GM18505 (cell line): ENCODE results near the gene SNPH.
A peak's percentile ranks its signal among the peaks of the same experiment; 100 is the strongest.

Experiments
- ATAC-seq: cut with Tn5 transposase; IDR thresholded peaks from one replicate; pipeline ENCODE4 v1.9.1; 2021; ENCODE audit not compliant: unreplicated experiment
- POLR2A ChIP-seq: IDR thresholded peaks from 4 replicates; pipeline ENCODE4 v1.6.1; 2011; ENCODE audit warnings: borderline replicate concordance; ENCODE audit not compliant: insufficient read depth, insufficient read length; ENCODE audit errors: extremely low read depth

Gene SNPH

GRCh38 chr20:1323830-1324597 lies 57.9 kb downstream of the SNPH start:
- no peak for TF ChIP-seq POLR2A
- ATAC-seq, result no peak

GRCh38 chr20:1324598-1325172 lies 58.6 kb downstream of the SNPH start:
- no peak for TF ChIP-seq POLR2A
- ATAC-seq, result no peak

- peak; percentile 97 for TF ChIP-seq POLR2A
- peak; percentile 78 for ATAC-seq
These were observed 59.3 kb downstream of the SNPH start for GRCh38 chr20:1325173-1326030.

GRCh38 chr20:1326031-1326930 lies 60.2 kb downstream of the SNPH start:
- no peak for TF ChIP-seq POLR2A
- ATAC-seq, result no peak

GRCh38 chr20:1327241-1327653 lies 61.2 kb downstream of the SNPH start:
- TF ChIP-seq POLR2A, result no peak
- ATAC-seq, result no peak

- ATAC-seq, result no peak
- no peak for TF ChIP-seq POLR2A
These were observed 62.0 kb downstream of the SNPH start for GRCh38 chr20:1327827-1328679.

- ATAC-seq, result no peak
- no peak for TF ChIP-seq POLR2A
These were observed 62.7 kb downstream of the SNPH start, which contains the start of gene SDCBP2 for GRCh38 chr20:1328680-1329330. TSS of gene SDCBP2 (minus strand) at chr20:1329139. CDS start at chr20:1320416, 8,723 bp downstream.

GRCh38 chr20:1330075-1330830 lies 64.2 kb downstream of the SNPH start:
- TF ChIP-seq POLR2A, result no peak
- ATAC-seq, result peak; percentile 42

- TF ChIP-seq POLR2A, result no peak
- ATAC-seq, result no peak
These were observed 65.0 kb downstream of the SNPH start for GRCh38 chr20:1331101-1331500.

- no peak for ATAC-seq
- no peak for TF ChIP-seq POLR2A
These were observed 65.8 kb downstream of the SNPH start for GRCh38 chr20:1331801-1332453.
